LNCaP clone FGC (cell line): ENCODE results near the gene ADM2.

Experiments
- DNase-seq: peaks from one replicate; pipeline ENCODE4 v3.0.0-alpha.2; 2011; ENCODE audit warnings: low read depth
- H3K4me3 ChIP-seq: 2 replicates; pipeline ENCODE4 v1.5.1; 2011; ENCODE audit warnings: mild to moderate bottlenecking, low read depth, low read length, control low read depth
- TF ChIP-seq, protein P1 (sequence below): IDR thresholded peaks from 2 replicates; pipeline ENCODE4 v1.5.1; 2012; ENCODE audit warnings: mild to moderate bottlenecking; ENCODE audit not compliant: control insufficient read depth, insufficient read depth; ENCODE audit errors: extremely low read depth

Gene ADM2

GRCh38 chr22:50486561-50487289 lies 5.4 kb downstream of the ADM2 start, which contains the start of gene MIOX:
TSS of gene MIOX (plus strand) at chr22:50486859. CDS start at chr22:50486898, 39 bp downstream.
- TF ChIP-seq, protein P1, sequence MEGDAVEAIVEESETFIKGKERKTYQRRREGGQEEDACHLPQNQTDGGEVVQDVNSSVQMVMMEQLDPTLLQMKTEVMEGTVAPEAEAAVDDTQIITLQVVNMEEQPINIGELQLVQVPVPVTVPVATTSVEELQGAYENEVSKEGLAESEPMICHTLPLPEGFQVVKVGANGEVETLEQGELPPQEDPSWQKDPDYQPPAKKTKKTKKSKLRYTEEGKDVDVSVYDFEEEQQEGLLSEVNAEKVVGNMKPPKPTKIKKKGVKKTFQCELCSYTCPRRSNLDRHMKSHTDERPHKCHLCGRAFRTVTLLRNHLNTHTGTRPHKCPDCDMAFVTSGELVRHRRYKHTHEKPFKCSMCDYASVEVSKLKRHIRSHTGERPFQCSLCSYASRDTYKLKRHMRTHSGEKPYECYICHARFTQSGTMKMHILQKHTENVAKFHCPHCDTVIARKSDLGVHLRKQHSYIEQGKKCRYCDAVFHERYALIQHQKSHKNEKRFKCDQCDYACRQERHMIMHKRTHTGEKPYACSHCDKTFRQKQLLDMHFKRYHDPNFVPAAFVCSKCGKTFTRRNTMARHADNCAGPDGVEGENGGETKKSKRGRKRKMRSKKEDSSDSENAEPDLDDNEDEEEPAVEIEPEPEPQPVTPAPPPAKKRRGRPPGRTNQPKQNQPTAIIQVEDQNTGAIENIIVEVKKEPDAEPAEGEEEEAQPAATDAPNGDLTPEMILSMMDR: no peak
- no peak for DNase-seq
- no peak within 1 kb of the TSS for H3K4me3 ChIP-seq

DNA sequence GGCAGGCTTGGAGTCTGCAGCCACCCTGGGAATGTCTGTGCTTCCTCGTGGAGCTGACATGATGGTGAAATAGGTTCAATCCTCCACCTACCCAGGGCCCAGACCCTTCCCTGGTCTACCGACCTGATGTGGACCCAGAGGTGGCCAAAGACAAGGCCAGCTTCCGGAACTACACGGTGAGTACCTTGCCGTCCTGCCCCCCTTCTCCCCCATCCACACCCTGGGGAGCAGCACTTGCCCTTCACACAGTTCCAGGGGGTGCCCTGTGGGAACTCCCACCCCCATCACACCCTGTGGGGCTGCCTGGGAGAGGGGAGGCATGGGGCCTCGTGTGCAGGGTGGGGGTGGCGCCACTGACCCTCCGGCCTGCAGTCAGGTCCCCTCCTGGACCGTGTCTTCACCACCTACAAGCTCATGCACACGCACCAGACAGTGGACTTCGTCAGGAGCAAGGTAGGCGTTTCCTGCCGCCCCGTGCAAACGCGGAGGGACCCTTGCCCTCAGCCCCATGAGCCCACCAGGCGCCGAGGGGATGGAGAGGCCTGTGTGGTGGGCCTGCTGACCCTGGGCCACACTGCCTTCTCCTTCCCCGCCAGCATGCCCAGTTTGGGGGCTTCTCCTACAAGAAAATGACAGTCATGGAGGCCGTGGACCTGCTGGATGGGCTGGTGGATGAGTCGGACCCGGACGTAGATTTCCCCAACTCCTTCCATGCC lies 6.1 kb downstream of the ADM2 start:
- TF ChIP-seq, protein P1: no peak
- DNase-seq: no peak
- no peak overlapping the region for H3K4me3 ChIP-seq

DNA sequence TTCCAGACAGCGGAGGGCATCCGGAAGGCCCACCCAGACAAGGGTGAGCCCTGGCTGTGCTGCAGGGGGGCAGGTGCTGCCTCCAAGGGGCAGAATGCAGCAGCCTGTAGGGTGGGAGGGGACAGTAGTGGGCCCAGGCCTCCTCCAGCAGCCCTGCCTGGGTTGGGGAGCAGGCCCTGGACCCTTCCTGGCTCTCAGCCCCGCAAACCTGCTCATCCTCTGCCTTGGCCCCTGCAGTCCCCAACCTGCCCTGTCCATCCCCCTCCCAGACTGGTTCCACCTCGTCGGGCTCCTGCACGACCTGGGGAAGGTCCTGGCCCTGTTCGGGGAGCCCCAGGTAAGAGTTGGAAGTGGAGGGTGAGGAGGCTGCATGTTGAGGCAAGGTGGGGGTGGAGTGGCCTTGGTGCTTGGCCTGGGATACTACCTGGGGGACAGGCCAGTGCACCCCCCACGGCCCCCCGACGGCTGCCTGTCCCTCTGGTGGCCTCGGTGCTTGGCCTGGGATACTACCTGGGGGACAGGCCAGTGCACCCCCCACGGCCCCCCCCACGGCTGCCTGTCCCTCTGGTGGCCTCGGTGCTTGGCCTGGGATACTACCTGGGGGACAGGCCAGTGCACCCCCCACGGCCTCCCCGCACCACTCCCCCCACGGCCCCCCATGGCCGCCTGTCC lies 6.8 kb downstream of the ADM2 start:
- no peak for DNase-seq
- H3K4me3 ChIP-seq: no peak overlapping the region
- TF ChIP-seq, protein P1: no peak

- no peak for DNase-seq
- no peak overlapping the region for H3K4me3 ChIP-seq
- TF ChIP-seq, protein P1: no peak
Measured at GRCh38 chr22:50488886-50489285, 7.5 kb downstream of the ADM2 start.

DNA sequence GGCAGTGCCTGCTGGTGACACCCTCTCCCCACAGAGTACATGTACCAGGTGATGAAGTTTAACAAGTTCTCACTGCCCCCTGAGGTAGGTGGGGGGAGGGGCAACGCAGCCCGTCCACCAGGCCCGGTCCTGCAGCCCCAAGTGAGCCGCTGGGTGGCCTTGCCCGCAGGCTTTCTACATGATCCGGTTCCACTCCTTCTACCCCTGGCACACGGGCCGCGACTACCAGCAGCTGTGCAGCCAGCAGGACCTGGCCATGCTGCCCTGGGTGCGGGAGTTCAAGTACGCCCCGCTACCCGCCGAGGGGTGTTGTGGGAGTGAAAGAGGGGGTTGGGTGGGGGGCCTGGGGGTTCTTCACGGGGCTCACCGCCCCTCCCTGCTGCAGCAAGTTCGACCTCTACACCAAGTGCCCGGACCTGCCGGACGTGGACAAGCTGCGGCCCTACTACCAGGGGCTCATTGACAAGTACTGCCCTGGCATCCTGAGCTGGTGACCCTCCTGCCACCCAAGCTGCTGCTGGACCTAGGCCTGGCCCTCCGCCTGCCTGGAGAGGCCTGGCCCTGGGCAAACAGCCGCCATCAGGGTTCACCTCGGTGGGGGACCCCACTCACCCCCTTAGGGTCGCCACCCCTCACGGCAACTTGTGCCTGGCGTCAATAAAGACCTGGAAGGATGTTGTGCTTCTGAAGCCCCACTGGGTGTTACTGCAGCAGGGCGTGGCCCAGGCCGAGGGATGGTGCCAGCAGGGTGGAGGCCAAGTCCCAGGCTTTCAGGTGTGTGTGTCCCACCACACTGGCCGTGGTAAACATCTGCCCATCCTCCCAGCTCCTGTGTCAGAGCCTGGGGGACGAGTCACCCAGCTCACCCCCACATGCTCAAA lies 8.3 kb downstream of the ADM2 start:
- H3K4me3 ChIP-seq: no peak overlapping the region
- TF ChIP-seq, protein P1: no peak
- no peak for DNase-seq
